Liver (tissue), 9 donors: ENCODE results near the gene RB1. TPM values are rescaled to one million over a fixed set of nuclear protein-coding genes. Genes with fewer than 3 reads are reported as not detected.

ENCODE experiments used
- DNase-seq: peaks from one replicate; pipeline ENCODE4 v3.0.0-alpha.2; 2017; ENCODE audit warnings: low spot score
- H3K27ac ChIP-seq, 2 donors: one replicate each; pipeline ENCODE4 v1.7.0; 2013; ENCODE audit warnings: inconsistent platforms in 2 of 2, low read length in 2 of 2, control low read depth in 1 of 2, low read depth in 1 of 2, mild to moderate bottlenecking in 1 of 2
- H3K27me3 ChIP-seq, 4 donors: one replicate each; pipeline versions ENCODE4 v1.6.1 to v1.7.0; 2013; ENCODE audit warnings: low read length in 3 of 4, inconsistent platforms in 1 of 4, mild to moderate bottlenecking in 1 of 4, moderate library complexity in 1 of 4; ENCODE audit not compliant: control insufficient read depth in 4 of 4, insufficient read depth in 4 of 4
- H3K36me3 ChIP-seq, 4 donors: one replicate each; pipeline versions ENCODE4 v1.6.1 to v1.7.0; 2013; ENCODE audit warnings: low read length in 3 of 4, mild to moderate bottlenecking in 3 of 4, low read depth in 1 of 4, moderate library complexity in 1 of 4; ENCODE audit not compliant: control insufficient read depth in 4 of 4, insufficient read depth in 3 of 4
- H3K4me1 ChIP-seq, 4 donors: one replicate each; pipeline versions ENCODE4 v1.6.1 to v1.7.0; 2013; ENCODE audit warnings: low read length in 3 of 4, mild to moderate bottlenecking in 3 of 4, moderate library complexity in 1 of 4; ENCODE audit not compliant: control insufficient read depth in 4 of 4, insufficient read depth in 4 of 4
- H3K4me3 ChIP-seq, 3 donors: one replicate each; pipeline versions ENCODE4 v1.6.1 to v1.7.0; 2013; ENCODE audit warnings: low read length in 3 of 3, control low read depth in 1 of 3, low read depth in 1 of 3, mild to moderate bottlenecking in 1 of 3
- H3K9ac ChIP-seq, 2 donors: one replicate each; pipeline ENCODE4 v1.7.0; 2013; ENCODE audit warnings: low read length in 2 of 2, mild to moderate bottlenecking in 2 of 2, moderate library complexity in 2 of 2, control low read depth in 1 of 2, low read depth in 1 of 2
- H3K9me3 ChIP-seq, 4 donors: one replicate each; pipeline versions ENCODE4 v1.6.1 to v1.7.0; 2013; ENCODE audit warnings: low read length in 3 of 4; ENCODE audit not compliant: control insufficient read depth in 4 of 4
- FOXA1 ChIP-seq: IDR thresholded peaks from 2 replicates; pipeline ENCODE4 v1.6.1; 2016; ENCODE audit warnings: antibody characterized with exemption
- FOXA2 ChIP-seq: IDR thresholded peaks from 2 replicates; pipeline ENCODE4 v1.6.1; 2016; ENCODE audit warnings: antibody characterized with exemption
- GABPA ChIP-seq, 2 donors: IDR thresholded peaks in 1 of 2; conservative IDR thresholded peaks in 1 of 2; 2 replicates each; pipeline ENCODE4 v1.6.1; 2016; ENCODE audit warnings: antibody characterized with exemption in 2 of 2, mild to moderate bottlenecking in 1 of 2, moderate library complexity in 1 of 2
- HNF4A ChIP-seq, 2 donors: conservative IDR thresholded peaks; 2 replicates each; pipeline ENCODE4 v1.6.1; 2016; ENCODE audit warnings: antibody characterized with exemption in 2 of 2, mild to moderate bottlenecking in 2 of 2
- HNF4G ChIP-seq: IDR thresholded peaks from 2 replicates; pipeline ENCODE4 v1.6.1; 2016; ENCODE audit warnings: antibody characterized with exemption
- NR2F2 ChIP-seq: IDR thresholded peaks from 2 replicates; pipeline ENCODE4 v1.6.1; 2016; ENCODE audit warnings: antibody characterized with exemption
- RAD21 ChIP-seq, 2 donors: IDR thresholded peaks; 2 replicates each; pipeline ENCODE4 v1.6.1; 2016; ENCODE audit warnings: antibody characterized with exemption in 2 of 2, mild to moderate bottlenecking in 2 of 2
- RXRA ChIP-seq, 2 donors: IDR thresholded peaks; 2 replicates each; pipeline ENCODE4 v1.6.1; 2017 to 2018; ENCODE audit warnings: antibody characterized with exemption in 2 of 2, mild to moderate bottlenecking in 1 of 2
- TAF1 ChIP-seq: conservative IDR thresholded peaks from 2 replicates; pipeline ENCODE4 v1.6.1; 2016; ENCODE audit warnings: antibody characterized with exemption, mild to moderate bottlenecking
- YY1 ChIP-seq: IDR thresholded peaks from 2 replicates; pipeline ENCODE4 v1.6.1; 2016; ENCODE audit warnings: antibody characterized with exemption, mild to moderate bottlenecking
- WGBS: extraction: QIAGEN DNeasy Blood & Tissue Kit; methylation state at CpG from one replicate; pipeline ENCODE4 v1.1.7; 2013; 5-methylcytosine and 5-hydroxymethylcytosine counted together
- polyA plus RNA-seq, 2 donors: library from polyadenylated mRNA; stranded (reverse) in 1 of 2; unstranded in 1 of 2; fragments of 200-250 nt in 1 of 2; fragments of >200 nt in 1 of 2; fragmentation: Nextera tagmentation in 1 of 2; extraction: Ambion mirVana in 1 of 2; gene quantifications; one replicate each; pipeline versions ENCODE4 v1.2.1 to v1.2.3, GENCODE V29; 2013 to 2015
- total RNA-seq, 2 donors: library from RNA; depleted of rRNA; stranded (reverse); fragments of >200 nt; gene quantifications; one replicate each; pipeline ENCODE4 v1.2.3, GENCODE V29; 2014
- TF ChIP-seq, protein P1 (sequence below): fragments of 150-350 bp; IDR thresholded peaks from 2 replicates; pipeline ENCODE4 v1.5.1; 2017; ENCODE audit warnings: improper control_type of control experiment, low read depth, low read length; ENCODE audit not compliant: missing input control
- TF ChIP-seq, protein P2 (sequence below): IDR thresholded peaks from 2 replicates; pipeline ENCODE4 v1.6.1; 2016; ENCODE audit warnings: antibody characterized with exemption
- TF ChIP-seq, protein P3 (sequence below): IDR thresholded peaks from 2 replicates; pipeline ENCODE4 v1.6.1; 2016; ENCODE audit warnings: antibody characterized with exemption
- TF ChIP-seq, protein P4 (sequence below): IDR thresholded peaks from 2 replicates; pipeline ENCODE4 v1.6.1; 2016; ENCODE audit warnings: antibody characterized with exemption, mild to moderate bottlenecking
- donor health status: healthy.
- donor health status: healthy.
- donor health status: healthy.
- donor health status: healthy.
- donor health status: healthy.

RB1 gene
- total and polyA plus RNA-seq, 4 donors, result 6.6 to 30.6 (median 8.9) TPM

DNA sequence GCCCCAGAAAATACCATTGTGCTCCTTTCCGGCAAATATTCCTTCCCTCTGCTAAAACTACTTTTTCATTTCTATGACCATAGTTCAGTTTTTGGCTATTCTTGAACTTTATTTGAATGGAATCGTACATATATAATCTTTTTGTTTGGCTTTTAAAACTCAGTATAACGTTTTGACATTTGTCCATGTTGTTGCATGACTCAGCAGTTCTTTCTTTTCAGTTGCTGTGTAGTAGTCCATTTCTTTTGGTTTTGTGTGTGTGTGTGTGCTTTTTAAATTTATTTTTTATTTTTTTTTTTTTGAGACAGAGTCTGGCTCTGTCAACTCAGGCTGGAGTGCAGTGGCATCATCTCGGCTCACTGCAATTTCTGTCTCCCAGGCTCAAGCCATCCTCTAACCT lies 35.5 kb upstream of the RB1 start (continued):
- TF ChIP-seq, protein P1, sequence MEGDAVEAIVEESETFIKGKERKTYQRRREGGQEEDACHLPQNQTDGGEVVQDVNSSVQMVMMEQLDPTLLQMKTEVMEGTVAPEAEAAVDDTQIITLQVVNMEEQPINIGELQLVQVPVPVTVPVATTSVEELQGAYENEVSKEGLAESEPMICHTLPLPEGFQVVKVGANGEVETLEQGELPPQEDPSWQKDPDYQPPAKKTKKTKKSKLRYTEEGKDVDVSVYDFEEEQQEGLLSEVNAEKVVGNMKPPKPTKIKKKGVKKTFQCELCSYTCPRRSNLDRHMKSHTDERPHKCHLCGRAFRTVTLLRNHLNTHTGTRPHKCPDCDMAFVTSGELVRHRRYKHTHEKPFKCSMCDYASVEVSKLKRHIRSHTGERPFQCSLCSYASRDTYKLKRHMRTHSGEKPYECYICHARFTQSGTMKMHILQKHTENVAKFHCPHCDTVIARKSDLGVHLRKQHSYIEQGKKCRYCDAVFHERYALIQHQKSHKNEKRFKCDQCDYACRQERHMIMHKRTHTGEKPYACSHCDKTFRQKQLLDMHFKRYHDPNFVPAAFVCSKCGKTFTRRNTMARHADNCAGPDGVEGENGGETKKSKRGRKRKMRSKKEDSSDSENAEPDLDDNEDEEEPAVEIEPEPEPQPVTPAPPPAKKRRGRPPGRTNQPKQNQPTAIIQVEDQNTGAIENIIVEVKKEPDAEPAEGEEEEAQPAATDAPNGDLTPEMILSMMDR, result no peak
- TF ChIP-seq FOXA2 (no peak), TAF1 (no peak), RAD21 (IDR thresholded peaks at IDR 0.05) (no peak), YY1 (no peak), HNF4A (conservative IDR thresholded peaks at IDR 0.05) (no peak)
- TF ChIP-seq, protein P2, sequence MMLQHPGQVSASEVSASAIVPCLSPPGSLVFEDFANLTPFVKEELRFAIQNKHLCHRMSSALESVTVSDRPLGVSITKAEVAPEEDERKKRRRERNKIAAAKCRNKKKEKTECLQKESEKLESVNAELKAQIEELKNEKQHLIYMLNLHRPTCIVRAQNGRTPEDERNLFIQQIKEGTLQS, result no peak

DNA sequence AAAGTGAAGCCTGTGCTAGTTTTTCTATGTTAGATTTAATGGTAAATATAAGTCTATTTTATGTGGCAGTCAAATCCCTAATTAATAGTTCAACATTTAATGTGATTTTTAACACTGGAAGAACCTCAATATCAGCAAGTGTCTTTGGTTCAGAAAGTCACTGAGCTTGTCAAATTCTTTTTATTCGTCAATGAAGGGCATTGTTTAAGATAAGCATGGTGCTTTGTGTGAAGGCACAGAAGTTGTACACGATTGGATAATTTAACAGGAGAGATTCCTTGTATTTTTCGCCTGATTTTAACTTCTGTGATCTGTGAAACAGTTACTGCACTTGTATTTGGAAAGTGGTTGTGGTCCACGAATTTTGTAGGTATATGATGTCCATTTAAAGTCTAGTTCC lies 30.2 kb upstream of the RB1 start:
- WGBS, result 94% methylated on average over 4 of the region's 4 CpGs
- no peak for TF ChIP-seq RXRA (IDR thresholded peaks at IDR 0.05)
- TF ChIP-seq HNF4A (conservative IDR thresholded peaks at IDR 0.05), result no peak
- no peak for TF ChIP-seq GABPA (IDR thresholded peaks at IDR 0.05 in 1 of 2, conservative IDR thresholded peaks at IDR 0.05 in 1 of 2)
- TF ChIP-seq, protein P1, result no peak
- no peak for TF ChIP-seq FOXA2
- DNase-seq, result no peak

DNA sequence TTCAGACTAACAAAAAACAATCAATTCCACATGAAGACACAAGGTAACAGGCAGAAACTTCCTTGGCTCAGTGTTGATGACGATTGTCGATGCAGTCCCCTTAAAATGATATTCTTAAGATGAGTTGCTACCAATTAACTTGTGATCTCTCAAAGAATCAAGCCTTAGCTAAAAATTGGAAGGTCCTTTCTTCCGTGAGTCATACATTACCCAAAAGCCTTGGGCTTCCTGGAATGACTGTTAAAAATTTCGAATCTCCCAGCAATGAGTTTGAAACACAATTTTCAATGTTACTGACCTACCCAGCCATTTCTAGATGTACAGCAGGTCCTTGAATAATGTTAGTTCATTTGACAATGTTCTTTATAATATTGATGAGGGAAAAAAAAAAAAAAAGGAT lies 28.0 kb upstream of the RB1 start:
- Histone ChIP-seq H3K4me1 (no peaks in the 10 kb centered on the region), H3K27ac (no peak overlapping the region), H3K27me3 (no peaks in the 10 kb centered on the region), H3K9ac (no peak overlapping the region), H3K4me3 (no peak overlapping the region), H3K36me3 (no peaks in the 10 kb centered on the region), H3K9me3 (no peaks in the 10 kb centered on the region)
- TF ChIP-seq, protein P3, sequence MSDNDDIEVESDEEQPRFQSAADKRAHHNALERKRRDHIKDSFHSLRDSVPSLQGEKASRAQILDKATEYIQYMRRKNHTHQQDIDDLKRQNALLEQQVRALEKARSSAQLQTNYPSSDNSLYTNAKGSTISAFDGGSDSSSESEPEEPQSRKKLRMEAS, result no peak
- TF ChIP-seq HNF4G (no peak), FOXA2 (no peak), NR2F2 (no peak), FOXA1 (no peak), YY1 (no peak), HNF4A (conservative IDR thresholded peaks at IDR 0.05) (no peak), TAF1 (no peak)
- TF ChIP-seq, protein P4, sequence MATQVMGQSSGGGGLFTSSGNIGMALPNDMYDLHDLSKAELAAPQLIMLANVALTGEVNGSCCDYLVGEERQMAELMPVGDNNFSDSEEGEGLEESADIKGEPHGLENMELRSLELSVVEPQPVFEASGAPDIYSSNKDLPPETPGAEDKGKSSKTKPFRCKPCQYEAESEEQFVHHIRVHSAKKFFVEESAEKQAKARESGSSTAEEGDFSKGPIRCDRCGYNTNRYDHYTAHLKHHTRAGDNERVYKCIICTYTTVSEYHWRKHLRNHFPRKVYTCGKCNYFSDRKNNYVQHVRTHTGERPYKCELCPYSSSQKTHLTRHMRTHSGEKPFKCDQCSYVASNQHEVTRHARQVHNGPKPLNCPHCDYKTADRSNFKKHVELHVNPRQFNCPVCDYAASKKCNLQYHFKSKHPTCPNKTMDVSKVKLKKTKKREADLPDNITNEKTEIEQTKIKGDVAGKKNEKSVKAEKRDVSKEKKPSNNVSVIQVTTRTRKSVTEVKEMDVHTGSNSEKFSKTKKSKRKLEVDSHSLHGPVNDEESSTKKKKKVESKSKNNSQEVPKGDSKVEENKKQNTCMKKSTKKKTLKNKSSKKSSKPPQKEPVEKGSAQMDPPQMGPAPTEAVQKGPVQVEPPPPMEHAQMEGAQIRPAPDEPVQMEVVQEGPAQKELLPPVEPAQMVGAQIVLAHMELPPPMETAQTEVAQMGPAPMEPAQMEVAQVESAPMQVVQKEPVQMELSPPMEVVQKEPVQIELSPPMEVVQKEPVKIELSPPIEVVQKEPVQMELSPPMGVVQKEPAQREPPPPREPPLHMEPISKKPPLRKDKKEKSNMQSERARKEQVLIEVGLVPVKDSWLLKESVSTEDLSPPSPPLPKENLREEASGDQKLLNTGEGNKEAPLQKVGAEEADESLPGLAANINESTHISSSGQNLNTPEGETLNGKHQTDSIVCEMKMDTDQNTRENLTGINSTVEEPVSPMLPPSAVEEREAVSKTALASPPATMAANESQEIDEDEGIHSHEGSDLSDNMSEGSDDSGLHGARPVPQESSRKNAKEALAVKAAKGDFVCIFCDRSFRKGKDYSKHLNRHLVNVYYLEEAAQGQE, result no peak
- TF ChIP-seq, protein P2, result no peak
- TF ChIP-seq, protein P1, result no peak
- WGBS, result 90% methylated on average over 4 of the region's 4 CpGs
- no peak for DNase-seq

More for the DNA sequence above, 30.2 kb upstream of the RB1 start:
- H3K27me3 ChIP-seq, result no peaks in the 10 kb centered on the region
- H3K9ac ChIP-seq, result no peak overlapping the region
- no peak overlapping the region for H3K27ac ChIP-seq
- H3K36me3 ChIP-seq, result peaks cover 0 to 5% (median 4%) of the 10 kb centered on the region in 4 donors
- H3K4me1 ChIP-seq, result no peaks in the 10 kb centered on the region
- H3K9me3 ChIP-seq, result no peaks in the 10 kb centered on the region
- no peak overlapping the region for H3K4me3 ChIP-seq
